GM19023 (cell line): ENCODE results near the gene NOB1.

ENCODE experiments used
- ATAC-seq: cut with Tn5 transposase; IDR thresholded peaks from one replicate; pipeline ENCODE4 v1.9.1; 2021; ENCODE audit warnings: mild to moderate bottlenecking, moderate library complexity; ENCODE audit not compliant: unreplicated experiment

NOB1 gene

DNA sequence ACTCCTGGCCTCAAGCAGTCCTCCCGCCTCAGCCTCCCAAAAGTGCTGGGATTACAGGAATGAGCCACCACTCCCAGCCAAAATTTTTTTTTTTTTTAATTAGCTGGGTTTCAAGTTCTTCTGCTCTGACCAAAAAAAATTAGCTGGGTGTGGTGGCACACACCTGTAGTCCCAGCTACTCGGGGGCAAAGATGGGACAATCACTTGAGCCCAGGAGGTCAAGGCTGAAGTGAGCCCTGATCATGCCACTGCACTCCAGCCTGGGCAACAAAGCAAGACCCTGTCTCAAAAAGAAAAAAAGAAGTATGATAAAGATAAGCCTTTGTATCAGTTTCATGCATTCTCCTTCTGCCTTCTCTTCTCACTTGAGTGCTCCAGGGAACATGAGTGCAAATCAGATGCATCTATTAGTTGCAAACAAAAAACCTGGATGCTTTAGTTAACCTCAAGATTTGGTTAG is 30.3 kb downstream of the NOB1 start:
- no peak for ATAC-seq

DNA sequence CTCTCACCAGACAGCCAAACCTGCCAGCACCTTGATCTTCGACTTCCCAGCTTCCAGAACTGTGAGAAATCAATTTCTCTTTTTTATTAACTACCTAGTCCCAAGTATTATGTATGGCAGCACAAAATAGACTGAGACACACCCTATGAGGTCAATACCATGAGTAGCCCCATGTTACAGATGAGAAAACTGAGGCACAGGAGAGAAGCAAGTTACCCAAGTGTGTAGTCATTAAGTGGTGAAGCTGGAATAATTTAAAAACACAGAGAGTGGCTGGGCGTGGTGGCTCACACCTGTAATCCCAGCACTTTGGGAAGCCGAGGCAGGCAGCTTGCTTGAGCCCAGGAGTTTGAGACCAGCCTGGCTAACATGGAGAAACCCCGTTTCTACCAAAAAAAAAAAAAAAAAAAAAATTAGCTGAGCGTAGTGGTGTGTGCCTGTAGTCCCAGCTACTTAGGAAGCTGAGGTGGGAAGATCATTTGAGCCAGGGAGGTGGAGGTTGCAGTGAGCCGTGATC is 33.2 kb downstream of the NOB1 start:
- no peak for ATAC-seq

DNA sequence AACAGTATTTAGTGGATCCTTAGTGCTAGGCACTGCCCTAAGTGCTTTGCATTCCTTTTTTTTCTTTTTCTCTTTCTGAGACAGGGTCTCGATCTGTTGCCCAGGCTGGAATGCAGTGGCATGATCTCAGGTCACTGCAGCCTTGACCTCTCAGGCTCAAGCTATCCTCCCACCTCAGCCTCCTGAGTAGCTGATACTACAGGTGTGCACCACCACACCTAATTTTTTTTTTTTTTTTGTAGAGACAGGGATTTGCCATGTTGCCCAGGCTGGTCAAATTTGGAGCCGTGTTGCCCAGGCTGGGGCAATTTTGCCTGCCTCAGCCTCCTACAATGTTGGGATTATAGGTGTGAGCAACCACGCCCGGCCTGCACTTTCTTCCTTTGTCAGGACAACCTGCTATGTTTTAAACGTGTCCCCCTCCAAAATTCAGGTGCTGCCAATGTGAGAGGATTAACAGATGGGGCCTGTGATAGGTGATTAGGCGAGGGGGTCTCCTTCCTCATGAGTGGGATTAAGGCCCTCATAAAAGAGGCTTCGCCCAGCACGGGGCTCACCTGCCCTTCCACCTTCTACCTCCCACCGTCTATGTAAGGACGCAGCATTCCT is 33.8 kb downstream of the NOB1 start:
- no peak for ATAC-seq

DNA sequence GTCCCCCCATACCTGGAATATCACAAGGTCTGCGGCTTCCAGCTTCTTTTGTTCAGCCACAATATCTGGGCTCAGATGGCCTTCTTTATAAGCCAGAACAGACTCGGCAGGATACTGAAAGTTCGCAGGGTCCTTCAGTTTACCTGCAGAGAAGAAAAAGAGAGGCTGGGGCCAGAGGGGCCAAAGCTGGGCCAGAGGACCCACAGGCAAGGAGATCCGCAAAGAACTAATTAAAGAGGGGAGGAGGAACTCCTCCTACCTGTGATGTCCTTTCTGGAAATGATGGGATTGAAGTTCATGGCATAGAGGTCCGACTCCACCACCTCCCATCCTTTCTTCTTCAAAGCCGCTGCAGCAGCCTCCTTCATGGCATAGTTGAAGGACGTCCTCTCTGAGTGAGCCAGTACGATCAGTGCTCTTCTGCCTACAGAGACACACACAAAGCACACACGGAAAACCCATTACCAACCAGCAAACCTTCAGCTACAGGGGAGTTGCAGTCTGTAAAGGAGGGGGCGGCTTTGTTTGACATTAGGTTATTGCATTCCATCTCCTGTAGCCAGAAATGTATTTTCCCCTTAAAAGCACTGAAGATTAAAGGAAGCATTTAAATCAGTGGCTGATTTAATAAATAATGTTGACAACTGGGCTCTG is 36.5 kb downstream of the NOB1 start:
- ATAC-seq = no peak

DNA sequence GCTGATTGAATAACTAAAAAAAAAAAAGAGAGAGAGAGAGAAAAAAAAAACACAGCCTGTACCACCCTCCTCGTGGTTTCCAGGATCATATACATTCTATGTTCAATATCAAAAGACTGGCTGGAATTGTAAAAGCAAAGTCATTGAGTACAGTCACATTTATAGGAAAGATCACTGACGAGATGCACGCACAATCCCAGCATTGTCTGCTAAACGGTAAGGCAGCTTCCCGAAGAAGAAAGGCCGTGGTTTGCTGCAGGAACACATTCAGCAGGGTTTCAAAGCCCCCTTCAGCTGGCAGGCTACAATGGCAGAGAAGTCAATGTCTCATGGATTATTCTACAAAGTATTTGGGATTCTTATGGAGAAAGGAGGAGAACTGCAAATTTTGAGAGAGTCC is 37.7 kb downstream of the NOB1 start:
- ATAC-seq = no peak

DNA sequence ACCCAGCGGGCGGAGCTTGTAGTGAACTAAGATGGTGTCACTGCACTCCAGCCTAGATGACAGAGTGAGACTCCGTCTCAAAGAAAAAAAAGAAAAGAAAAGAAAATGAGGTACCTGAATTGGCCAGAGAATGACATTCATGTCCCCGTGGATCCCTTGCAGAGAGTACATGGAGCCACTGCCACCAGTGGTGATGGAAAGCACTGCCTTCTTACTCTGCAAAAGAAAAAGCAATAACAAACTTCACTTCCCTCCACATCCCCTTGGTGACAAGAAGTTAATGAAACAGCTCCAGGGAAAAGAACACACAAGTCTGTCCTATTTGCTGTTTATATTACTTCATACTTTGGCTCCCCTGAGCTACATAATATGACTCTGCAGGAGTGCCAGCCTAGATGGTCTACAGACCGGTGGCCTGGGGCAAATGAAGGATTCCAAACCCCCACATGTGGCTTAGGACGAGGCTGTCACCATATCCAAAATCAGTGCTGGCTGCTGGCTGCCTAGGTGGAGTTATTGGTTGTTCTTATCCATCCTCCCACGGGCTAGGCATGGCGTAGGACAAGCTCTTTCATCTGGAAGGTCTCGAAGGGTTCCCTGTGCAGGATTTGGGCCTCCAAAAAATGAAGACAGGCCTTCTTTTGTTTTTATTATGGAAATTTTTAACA is 41.7 kb downstream of the NOB1 start:
- no peak for ATAC-seq

DNA sequence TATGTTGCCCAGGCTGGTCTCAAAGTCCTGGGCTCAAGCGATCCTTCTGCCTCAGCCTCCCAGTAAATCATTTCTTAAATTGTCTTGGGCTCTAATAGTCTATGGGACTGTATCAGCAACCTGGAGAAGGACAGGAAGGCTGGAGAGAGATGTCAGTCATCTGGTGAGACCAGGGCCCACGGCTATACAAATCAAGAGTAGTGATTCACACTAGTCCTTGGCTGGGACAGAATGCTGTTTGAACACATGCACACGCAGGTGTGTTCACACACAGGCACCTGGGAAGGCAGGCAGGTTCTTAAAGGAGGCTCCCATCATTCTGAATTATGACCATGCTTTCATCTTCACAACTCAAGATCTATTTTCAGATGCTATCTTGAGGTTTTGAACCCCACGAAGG is 42.4 kb downstream of the NOB1 start:
- no peak for ATAC-seq

DNA sequence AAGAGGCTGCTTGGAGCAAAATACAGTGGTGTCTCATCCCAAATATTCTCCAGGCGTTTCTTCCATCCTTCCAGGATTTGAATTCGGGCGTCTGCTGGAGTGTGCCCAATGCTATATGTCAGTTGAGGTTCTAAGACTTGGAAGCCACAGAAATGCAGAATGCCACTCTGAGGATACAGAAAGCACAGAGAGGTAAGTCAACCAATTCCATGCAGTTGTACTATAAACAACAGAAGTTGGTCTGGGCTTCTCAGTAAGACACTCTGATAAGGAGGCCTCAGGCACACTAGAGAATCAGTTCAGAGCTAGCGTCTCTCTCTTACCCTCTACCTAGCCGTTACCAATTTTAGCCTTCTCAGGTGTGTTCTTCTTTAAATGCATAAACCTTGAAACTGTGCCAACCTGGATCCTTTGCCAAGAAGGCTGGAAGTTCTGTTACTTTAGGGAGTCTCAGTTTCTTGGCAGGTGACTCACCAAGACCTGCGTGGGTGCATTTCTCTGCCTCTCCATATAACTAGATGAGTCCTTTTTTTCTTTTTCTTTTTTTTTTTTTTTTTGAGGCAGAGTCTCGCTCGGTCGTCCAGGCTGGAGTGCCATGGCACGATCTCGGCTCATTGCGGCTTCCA is 43.5 kb downstream of the NOB1 start:
- no peak for ATAC-seq

DNA sequence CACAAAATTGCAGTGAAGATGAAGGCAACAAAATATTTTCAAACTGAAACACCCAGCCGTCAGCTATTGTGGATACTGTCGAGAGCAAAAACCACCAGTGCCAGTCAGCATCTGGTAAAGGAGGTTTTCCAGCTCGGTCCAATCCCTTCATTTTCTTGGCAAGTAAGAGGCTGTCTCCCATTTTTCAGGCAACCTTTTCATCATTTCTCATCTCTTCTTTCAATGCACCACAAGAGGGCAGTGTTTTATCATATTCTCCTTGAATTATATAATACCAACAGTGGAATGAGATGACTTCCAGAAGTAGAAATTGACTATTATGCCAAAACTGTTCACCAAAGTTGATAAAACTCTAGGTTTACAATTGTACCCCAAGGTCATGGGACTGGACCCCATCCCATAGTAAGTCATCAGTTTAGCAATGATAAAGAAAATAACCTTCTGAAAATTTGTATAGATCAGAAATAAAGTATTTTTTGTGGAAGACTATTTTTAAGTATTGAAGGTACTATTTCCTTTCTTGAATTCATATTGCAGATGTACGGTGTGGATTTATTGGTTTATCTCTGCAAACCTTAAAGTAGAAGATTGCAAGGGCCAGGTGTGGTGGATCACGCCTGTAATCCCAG is 45.2 kb downstream of the NOB1 start:
- no peak for ATAC-seq

DNA sequence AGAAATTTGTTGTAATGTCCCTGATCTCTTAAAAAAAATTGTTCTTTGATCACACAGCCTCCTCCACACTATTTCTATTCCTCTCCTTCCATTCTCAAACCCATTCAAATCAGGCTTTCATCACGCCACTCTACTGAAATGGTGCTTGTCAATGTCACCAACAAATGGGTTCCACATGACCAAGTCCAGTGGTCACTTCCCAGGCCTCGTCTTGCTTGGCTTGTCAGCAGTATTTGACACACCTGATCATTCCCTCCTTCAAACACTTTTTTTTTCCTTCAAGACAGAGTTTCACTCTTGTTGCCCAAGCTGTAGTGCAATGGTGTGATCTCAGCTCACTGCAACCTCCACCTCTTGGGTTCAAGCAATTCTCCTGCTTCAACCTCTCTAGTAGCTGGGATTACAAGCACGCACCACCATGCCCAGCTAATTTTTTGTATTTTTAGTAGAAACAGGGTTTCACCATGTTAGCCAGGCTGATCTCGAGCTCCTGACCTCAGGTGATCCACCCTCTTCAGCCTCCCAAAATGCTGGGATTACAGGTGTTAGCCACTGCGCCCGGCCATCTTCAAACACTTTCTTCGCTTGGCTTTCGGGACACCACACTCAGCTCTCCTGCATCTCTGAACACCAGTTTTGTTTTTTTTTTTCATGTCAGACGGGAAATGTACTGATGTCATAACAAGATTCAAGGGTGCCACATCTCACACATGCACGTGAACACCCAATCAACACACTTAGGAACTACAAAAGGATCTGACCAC is 46.6 kb downstream of the NOB1 start:
- ATAC-seq = no peak

DNA sequence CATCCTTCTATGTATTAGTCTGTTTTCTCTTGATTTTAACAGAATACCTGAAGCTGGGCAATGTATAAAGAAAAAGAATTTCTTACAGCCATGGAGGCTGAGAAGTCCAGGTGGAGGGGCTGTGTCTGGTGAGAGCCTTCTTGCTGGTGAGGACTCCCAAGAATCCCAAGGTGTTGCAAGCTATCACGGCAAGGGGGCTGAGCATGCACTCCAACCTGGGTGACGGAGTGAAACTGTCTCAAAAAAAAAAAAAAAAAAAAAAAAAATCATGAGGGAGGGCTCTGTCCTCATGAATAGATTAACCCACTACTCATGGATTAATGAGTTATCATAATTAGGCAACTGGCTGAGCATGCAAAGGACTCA is 47.8 kb downstream of the NOB1 start:
- no peak for ATAC-seq

DNA sequence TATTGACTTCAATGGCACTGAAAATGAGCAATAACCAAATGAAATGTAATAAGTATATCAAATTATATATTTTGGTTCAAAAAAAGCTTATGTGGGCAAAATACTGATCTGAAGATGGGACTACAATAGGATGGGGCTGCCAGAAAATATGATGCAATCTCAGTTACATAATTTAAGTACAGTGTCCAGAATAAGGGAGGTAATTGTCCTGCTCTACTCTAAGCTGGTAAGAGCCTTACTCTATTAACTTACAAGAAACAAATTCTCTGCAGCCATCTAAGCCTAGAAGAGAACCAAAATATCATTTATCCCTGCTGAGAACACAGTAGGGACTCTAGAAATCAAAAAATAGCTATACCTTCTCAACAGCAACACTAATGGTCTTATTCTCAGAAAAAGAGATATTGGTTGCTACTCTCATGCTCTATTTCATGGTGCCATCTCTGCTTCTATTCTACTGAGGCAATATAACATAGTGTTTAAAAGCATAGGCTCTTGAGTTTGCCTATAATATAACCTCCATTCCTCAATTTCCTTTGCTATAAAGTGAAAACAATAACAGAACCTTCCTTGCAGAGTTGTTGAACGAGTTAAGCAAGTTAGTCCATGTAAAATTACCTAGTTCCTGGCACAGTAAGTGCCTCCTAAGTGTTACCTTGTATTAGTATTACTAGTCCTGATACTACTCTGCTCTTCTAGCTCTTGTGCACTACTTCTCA is 48.3 kb downstream of the NOB1 start:
- no peak for ATAC-seq

DNA sequence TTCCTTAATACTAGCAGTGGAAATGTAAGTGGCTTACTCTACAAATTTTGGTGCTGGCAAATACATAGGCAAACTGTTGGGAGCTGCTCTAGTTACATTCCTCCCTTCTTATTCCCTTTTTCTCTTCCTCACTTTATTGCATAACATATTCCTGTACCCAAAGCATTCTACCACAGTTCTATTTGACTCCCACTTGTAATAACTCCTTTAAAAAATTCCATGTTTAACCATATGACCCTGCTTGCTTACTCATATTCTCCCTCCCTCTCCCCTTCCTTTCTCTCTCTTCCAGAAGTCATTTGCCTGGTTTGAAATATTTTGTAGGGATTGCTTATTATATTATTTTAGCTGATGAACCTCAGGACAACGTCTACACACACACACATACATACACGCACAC is 51.1 kb downstream of the NOB1 start:
- ATAC-seq = no peak

DNA sequence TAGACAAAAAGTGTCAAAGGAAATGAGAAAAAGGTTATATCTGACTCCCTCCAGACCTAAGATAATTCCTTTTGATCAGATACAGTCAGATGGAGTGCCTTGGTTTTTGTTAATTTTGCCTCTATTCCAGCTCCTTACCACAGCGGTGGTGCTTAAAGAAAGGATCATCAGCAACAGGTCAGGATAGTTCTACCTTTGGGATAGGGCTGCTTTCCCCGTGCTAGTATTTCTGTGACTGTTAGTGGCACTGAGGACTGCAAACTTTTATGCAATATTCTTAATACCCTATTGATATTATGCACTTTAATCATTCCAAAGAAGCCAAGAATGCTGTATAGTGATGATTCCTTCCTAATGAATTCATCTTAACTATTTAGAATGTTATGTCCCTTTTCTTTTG is 52.9 kb downstream of the NOB1 start:
- no peak for ATAC-seq

DNA sequence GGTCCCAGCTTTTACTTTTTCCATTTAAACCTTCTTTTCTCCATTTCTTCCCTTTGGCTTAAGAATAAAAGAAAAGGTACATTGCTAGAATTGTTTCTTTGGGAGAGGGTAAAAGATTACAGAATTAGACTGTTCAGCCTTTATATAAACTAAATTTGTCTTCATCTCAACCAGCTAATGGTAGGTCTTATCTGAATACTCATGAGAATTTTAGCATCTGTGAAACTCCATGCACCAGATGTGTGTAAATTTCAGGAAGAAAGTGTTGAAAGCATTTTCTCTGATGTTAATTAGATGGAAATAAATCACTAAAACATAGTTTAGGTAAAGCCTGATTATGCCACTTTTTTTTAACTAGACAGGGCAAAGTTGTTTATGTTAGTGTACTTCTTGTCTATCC is 53.3 kb downstream of the NOB1 start:
- ATAC-seq = no peak

DNA sequence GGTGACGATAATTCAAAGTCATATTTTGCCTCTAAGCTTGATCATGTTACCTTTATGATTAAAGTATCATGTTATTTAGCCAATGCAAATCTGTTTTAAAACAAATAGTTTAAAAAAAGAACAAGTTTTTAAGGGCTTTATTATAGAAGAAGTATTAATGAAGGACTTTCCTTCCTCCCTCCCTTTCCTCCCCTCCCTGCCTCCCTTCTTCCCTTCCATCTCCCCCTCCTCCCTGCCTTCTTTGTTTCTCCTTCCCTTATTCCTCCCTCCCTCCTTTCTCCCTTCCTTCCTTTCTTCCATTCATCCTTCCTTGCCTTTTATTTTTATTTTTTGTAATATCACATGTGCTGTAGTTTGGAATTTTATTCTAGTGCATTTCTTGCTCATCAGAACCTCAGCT is 54.8 kb downstream of the NOB1 start:
- no peak for ATAC-seq

DNA sequence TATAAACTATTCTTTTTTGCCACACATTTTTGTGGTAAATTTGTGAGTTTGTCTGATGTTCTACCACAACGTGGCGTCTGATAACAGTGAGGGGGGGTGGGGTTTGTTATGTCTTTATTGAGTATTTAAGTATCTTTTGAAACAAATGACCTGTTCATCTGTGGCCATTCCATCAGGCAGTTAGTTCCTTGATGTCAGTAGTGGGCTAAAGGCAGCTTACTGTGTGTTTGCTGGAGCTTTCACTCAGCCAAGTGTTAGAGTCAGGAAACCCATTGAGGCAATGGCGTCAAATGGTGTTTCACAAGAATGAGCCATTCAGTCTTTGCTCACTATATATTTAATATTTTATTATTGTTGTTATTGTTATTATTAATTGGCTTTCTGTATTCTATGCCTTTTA is 56.3 kb downstream of the NOB1 start:
- no peak for ATAC-seq

DNA sequence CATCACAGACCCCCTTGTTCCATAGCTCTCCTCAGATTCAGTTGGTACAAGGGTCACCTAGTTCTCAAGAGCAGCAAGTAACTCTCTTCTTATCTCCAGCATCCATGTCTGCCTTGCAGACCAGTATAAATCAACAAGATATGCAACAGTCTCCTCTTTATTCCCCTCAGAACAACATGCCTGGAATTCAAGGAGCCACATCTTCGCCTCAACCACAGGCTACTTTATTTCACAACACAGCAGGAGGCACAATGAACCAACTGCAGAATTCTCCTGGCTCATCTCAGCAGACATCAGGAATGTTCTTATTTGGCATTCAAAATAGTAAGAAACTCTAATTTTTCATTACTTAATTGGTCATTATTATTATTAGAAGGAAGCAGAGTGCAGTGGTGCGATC is 60.8 kb downstream of the NOB1 start:
- no peak for ATAC-seq

DNA sequence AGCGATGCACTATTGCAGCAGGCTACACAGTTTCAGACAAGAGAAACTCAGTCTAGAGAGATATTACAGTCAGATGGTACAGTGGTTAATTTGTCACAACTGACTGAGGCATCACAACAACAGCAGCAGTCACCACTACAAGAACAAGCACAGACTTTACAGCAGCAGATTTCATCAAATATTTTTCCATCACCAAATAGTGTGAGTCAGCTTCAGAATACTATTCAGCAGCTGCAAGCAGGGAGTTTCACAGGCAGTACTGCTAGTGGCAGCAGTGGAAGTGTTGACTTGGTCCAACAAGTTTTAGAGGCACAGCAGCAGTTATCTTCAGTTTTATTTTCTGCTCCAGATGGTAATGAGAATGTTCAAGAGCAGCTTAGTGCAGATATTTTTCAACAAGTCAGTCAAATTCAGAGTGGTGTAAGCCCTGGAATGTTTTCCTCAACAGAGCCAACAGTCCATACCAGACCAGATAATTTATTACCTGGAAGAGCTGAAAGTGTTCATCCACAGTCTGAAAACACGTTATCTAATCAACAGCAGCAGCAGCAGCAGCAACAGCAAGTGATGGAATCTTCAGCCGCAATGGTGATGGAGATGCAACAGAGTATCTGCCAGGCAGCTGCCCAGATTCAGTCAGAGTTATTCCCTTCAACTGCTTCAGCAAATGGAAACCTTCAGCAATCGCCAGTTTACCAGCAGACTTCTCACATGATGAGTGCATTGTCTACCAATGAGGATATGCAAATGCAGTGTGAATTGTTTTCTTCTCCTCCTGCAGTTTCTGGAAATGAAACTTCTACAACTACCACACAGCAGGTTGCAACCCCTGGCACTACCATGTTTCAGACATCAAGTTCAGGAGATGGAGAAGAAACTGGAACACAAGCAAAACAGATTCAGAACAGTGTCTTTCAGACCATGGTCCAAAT is 62.5 kb downstream of the NOB1 start:
- no peak for ATAC-seq
